Measurements from ENCODE around the gene IL22.

The IL22 gene

GRCh38 chr12:68291396-68292036 lies 38.1 kb upstream of the IL22 start:
- TF ChIP-seq FOXM1 (IDR thresholded peaks at IDR 0.05; ENCODE audit: borderline replicate concordance, low read depth) (no peak), EGR1 (IDR thresholded peaks at IDR 0.05) (no peak), TEAD4 (IDR thresholded peaks at IDR 0.05) (no peak), RAD21 (IDR thresholded peaks at IDR 0.05; ENCODE audit: low read depth) (no peak), CEBPB (IDR thresholded peaks at IDR 0.05) (no peak), TAF1 (IDR thresholded peaks at IDR 0.05; ENCODE audit: low read depth) (no peak), MAX (IDR thresholded peaks at IDR 0.05) (no peak), TCF12 (IDR thresholded peaks at IDR 0.05; ENCODE audit: low read depth) (no peak), EP300 (IDR thresholded peaks at IDR 0.05; ENCODE audit: borderline replicate concordance) (no peak), NFIC (IDR thresholded peaks at IDR 0.05) (no peak)
- TF ChIP-seq, protein P1, sequence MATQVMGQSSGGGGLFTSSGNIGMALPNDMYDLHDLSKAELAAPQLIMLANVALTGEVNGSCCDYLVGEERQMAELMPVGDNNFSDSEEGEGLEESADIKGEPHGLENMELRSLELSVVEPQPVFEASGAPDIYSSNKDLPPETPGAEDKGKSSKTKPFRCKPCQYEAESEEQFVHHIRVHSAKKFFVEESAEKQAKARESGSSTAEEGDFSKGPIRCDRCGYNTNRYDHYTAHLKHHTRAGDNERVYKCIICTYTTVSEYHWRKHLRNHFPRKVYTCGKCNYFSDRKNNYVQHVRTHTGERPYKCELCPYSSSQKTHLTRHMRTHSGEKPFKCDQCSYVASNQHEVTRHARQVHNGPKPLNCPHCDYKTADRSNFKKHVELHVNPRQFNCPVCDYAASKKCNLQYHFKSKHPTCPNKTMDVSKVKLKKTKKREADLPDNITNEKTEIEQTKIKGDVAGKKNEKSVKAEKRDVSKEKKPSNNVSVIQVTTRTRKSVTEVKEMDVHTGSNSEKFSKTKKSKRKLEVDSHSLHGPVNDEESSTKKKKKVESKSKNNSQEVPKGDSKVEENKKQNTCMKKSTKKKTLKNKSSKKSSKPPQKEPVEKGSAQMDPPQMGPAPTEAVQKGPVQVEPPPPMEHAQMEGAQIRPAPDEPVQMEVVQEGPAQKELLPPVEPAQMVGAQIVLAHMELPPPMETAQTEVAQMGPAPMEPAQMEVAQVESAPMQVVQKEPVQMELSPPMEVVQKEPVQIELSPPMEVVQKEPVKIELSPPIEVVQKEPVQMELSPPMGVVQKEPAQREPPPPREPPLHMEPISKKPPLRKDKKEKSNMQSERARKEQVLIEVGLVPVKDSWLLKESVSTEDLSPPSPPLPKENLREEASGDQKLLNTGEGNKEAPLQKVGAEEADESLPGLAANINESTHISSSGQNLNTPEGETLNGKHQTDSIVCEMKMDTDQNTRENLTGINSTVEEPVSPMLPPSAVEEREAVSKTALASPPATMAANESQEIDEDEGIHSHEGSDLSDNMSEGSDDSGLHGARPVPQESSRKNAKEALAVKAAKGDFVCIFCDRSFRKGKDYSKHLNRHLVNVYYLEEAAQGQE (IDR thresholded peaks at IDR 0.05; ENCODE audit: low read depth) = no peak

DNA sequence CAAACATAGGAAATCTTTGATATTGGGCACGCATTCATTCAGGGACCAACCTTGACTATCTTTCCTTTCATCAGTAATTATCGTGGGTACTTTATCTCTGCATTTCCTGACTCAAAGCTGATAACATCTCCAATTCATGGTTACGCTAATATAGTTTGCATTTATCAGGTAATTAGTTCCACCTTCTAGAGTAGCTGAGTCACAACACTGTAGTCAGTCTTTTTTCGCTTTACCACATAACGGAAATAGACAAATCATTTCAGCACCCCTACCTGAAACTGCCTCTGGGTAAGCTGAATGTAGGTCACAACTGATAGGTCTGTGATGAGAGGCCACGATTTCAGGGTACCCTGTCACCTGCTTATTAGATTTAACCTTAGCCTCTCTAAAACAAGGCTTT lies 36.7 kb upstream of the IL22 start:
- TF ChIP-seq FOXM1 (IDR thresholded peaks at IDR 0.05; ENCODE audit: borderline replicate concordance, low read depth) = no peak
- TF ChIP-seq CEBPB (IDR thresholded peaks at IDR 0.05) = no peak
- TF ChIP-seq RAD21 (IDR thresholded peaks at IDR 0.05; ENCODE audit: low read depth) = no peak
- no peak for TF ChIP-seq TCF12 (IDR thresholded peaks at IDR 0.05; ENCODE audit: low read depth)
- TF ChIP-seq CREB1 (IDR thresholded peaks at IDR 0.05; ENCODE audit: low read depth) = no peak
- TF ChIP-seq, protein P2, sequence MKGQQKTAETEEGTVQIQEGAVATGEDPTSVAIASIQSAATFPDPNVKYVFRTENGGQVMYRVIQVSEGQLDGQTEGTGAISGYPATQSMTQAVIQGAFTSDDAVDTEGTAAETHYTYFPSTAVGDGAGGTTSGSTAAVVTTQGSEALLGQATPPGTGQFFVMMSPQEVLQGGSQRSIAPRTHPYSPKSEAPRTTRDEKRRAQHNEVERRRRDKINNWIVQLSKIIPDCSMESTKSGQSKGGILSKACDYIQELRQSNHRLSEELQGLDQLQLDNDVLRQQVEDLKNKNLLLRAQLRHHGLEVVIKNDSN (IDR thresholded peaks at IDR 0.05) = no peak
- TF ChIP-seq, protein P1 (IDR thresholded peaks at IDR 0.05; ENCODE audit: low read depth) = no peak
- no peak for TF ChIP-seq EP300 (IDR thresholded peaks at IDR 0.05; ENCODE audit: borderline replicate concordance)
- no peak for TF ChIP-seq NFIC (IDR thresholded peaks at IDR 0.05)
- no peak for TF ChIP-seq TAF1 (IDR thresholded peaks at IDR 0.05; ENCODE audit: low read depth)
- TF ChIP-seq ZBTB7A (IDR thresholded peaks at IDR 0.05; ENCODE audit: low read depth) = no peak
- TF ChIP-seq YY1 (IDR thresholded peaks at IDR 0.05; ENCODE audit: low read depth) = no peak
- no peak for TF ChIP-seq TEAD4 (IDR thresholded peaks at IDR 0.05)
- TF ChIP-seq EGR1 (IDR thresholded peaks at IDR 0.05) = no peak

DNA sequence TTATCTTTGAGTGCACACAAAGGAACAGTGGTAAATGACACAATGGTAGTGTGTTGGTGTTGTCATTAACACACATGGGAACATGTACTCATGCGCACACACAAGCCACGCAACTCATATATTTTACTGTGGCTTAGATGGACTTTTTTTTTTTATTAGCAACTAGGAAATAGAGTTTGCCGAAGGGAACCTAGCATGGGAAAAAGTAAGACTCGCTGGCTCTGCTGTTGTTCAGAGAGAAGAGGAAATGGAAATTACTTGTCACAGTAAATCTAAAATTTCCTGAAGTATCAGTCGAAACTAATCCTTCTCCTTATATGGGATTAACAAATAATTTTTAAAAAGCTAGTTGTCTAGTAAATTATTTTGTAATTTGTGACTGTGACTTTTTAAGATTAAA lies 33.7 kb upstream of the IL22 start:
- no peak for TF ChIP-seq MAX (IDR thresholded peaks at IDR 0.05)

- TF ChIP-seq RAD21 (IDR thresholded peaks at IDR 0.05; ENCODE audit: low read depth) = no peak
Measured at GRCh38 chr12:68286396-68286795, 33.0 kb upstream of the IL22 start.

DNA sequence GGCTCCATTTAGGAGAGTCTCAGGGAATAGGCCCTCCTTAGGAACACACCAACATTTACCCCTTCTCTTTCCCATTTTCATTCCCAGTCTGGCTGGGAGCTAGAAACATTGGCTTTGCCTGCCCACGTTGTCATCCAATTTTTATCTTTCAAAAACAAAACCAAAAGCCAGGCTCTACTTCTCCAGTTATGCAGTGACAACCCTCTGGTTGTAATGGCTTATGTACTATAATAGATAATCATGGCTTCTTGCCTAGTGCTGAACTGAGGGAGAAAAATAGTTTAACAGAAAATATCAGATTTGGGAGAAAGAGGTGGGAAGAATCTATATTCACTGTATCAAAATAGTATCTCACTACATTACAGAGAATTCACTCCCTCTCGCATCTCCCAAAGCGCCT lies 32.1 kb upstream of the IL22 start:
- TF ChIP-seq ZBTB7A (IDR thresholded peaks at IDR 0.05; ENCODE audit: low read depth) = no peak
- TF ChIP-seq NFIC (IDR thresholded peaks at IDR 0.05) = no peak
- TF ChIP-seq, protein P1 (IDR thresholded peaks at IDR 0.05; ENCODE audit: low read depth) = no peak
- no peak for TF ChIP-seq TCF12 (IDR thresholded peaks at IDR 0.05; ENCODE audit: low read depth)
- TF ChIP-seq EP300 (IDR thresholded peaks at IDR 0.05; ENCODE audit: borderline replicate concordance) = no peak
- no peak for TF ChIP-seq CREB1 (IDR thresholded peaks at IDR 0.05; ENCODE audit: low read depth)
- no peak for TF ChIP-seq YY1 (IDR thresholded peaks at IDR 0.05; ENCODE audit: low read depth)
- TF ChIP-seq RAD21 (IDR thresholded peaks at IDR 0.05; ENCODE audit: low read depth) = no peak
- TF ChIP-seq TEAD4 (IDR thresholded peaks at IDR 0.05) = no peak
